Measurements from ENCODE around the gene CBLC.

CBLC gene, protein sequence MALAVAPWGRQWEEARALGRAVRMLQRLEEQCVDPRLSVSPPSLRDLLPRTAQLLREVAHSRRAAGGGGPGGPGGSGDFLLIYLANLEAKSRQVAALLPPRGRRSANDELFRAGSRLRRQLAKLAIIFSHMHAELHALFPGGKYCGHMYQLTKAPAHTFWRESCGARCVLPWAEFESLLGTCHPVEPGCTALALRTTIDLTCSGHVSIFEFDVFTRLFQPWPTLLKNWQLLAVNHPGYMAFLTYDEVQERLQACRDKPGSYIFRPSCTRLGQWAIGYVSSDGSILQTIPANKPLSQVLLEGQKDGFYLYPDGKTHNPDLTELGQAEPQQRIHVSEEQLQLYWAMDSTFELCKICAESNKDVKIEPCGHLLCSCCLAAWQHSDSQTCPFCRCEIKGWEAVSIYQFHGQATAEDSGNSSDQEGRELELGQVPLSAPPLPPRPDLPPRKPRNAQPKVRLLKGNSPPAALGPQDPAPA

DNA sequence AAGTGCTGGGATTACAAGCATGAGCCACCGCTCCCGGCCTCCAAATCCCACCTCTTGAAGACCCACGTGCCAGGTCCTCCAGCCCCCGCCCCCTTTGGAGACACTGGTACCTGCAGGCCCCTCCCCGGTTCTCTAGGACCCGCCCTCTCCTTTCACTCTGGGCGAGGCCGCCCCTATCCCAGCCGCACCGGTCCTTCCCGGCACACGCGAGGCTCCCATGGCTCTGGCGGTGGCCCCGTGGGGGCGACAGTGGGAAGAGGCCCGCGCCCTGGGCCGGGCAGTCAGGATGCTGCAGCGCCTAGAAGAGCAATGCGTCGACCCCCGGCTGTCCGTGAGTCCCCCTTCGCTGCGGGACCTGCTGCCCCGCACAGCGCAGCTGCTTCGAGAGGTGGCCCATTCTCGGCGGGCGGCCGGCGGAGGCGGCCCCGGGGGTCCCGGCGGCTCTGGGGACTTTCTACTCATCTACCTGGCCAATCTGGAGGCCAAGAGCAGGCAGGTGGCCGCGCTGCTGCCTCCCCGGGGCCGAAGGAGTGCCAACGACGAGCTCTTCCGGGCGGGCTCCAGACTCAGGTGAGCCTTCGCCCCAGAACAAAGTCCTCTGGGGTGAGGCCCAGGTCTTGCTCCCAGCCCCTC is at the start of gene CBLC:
Gene CBLC (plus strand): TSS at position 176 of the 633 bp plus-strand sequence. CDS start 42 bp downstream, at position 218.
- no peak for DNase-seq

DNA sequence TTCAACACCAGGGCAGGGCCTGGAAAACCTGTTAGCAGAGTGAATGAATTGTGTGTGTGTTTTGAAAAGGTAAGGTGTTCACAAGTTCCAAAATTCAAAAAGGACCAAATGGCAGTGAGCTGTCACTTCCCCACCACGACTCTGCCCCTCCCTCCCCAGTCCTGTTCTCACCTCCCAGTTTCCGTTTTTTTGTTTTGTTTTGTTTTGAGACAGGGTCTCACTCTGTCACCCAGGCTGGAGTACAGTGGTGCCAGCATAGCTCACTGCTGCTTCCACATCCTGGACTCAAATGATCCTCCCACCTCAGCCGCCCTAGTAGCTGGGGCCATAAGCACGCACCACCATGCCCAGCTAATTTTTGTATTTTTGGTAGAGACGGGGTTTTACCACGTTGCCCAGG is 49.5 kb upstream of the CBLC start:
- DNase-seq: no peak

DNA sequence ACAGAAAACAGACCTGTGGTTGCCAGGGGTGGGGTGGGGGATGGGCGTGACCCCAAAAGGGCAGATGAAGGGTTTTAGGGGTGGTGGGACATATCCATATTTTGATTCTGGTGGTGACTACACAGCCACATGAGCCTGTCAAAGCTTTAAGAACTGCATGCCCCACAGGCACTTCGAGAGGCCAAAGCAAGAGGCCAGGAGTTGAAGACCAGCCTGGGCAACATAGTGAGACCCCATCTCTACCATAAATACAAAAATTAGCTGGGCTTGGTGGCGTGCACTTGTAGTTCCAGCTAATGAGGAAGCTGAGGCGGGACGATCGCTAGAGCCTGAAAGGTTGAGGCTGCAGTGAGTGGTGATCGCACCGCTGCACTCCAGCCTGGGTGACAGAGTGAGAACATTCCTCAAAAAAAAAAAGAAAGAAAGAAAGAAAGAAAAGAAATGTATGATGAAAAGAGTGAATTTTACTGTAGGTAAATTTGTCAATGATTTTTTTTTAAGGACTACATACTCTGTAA is 48.1 kb upstream of the CBLC start:
- no peak for DNase-seq

DNA sequence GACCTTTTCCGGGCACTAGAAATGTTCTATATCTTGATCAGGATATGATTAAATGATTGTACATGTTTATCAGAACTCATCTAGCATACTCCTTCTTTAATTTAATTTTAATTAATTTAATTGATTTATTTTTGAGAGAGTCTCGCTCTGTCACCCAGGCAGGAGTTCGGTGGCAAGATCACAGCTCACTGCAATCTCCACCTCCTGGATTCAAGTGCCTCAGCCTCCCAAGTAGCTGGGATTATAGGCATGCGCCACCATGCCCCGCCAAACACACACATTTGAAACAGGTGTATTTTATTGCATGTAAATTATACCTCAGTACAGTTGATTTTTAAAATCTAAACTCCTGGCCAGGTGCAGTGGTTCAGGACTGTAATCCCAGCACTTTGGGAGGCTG is 46.6 kb upstream of the CBLC start:
- DNase-seq: no peak

DNA sequence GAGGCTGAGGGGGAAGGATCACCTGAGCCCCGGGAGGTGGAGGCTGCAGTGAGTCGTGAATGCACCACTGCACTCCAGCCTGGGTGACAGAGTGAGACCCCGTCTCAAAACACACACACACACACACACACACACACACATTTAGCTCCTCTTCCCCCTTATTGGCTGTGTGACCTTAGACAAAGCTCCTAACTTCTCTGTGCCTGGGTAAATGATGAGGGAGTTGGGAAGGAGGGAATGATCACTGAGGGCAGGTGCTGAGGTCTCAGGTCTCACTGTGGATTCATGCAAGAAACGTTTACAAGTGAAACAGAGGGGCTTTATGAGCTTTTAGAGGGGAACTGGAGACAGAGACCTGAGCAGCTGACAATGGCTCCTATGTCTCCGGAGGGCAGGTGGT is 46.1 kb upstream of the CBLC start:
- no peak for DNase-seq

DNA sequence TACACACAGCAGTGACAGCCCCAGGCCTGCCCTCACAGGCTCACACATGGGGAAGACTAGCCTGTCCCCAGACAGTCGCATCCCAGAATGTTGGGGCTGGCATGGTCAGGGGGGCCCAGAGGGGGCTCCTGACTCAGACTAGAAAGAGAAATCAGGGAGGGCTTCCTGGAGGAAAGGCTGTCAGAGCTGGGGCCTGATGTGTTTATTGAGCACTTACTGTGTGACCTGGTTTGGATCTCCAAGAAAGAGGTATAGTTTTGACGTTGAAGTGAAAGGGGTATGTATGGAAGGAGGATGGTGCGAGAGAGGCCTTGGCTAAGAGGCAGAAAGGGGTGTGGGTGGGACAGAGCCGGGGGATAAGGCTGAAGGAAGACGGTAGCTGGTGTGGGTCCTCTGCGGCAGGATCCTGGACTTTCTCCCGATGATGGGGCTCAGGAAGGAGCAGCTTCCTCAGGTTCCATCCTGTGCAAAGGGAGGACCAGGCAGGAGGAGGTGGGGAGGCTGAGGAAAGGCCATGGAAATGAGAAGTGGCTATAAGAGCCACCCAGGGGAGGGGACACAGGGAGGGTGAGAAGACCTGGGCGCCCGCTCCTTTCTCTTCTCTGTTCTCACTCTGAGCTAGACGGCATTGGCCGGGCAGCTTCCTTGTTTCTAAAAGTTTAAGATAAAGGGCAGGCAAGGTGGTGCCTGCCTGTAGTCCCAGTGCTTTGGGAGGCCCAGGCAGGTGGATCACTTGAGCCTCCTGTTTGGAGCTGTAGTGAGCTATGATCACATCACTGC is 45.3 kb upstream of the CBLC start:
- DNase-seq: no peak

DNA sequence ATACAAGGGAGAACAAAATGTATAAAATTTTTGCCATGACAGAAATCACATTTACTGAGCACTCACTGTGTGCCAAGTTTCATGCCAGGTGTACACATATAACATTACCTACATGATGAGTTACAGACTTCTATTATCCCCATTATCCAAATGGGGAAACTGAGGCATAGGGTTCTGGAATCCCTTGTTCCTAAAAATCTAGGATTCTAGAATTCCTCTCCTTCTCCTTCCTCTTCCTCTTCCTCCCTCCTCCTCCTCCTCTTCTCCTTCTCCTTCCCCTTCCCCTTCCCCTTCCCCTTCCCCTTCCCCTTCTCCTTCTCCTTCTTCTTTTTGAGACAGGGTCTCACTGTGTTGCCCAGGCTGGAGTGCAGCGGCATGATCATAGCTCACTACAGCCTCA is 43.3 kb upstream of the CBLC start:
- DNase-seq: no peak

DNA sequence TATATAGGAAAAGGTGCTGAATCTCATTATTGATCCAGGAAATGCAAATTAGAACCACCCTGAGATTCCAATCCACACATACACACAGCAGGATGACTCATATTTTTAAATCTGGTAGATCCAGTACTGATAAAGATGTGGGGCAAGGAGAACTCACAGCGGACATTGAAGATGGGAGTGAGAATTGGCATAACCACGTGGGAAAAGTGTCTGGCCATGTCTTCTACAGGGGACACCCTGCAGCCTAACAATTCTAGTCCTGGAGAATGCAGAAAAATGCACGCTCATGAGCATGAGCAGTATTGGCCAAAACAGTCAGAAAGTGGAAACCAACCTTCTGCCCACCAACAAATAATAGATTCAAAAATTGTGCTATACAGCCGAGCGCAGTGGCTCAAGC is 42.7 kb upstream of the CBLC start:
- no peak for DNase-seq

DNA sequence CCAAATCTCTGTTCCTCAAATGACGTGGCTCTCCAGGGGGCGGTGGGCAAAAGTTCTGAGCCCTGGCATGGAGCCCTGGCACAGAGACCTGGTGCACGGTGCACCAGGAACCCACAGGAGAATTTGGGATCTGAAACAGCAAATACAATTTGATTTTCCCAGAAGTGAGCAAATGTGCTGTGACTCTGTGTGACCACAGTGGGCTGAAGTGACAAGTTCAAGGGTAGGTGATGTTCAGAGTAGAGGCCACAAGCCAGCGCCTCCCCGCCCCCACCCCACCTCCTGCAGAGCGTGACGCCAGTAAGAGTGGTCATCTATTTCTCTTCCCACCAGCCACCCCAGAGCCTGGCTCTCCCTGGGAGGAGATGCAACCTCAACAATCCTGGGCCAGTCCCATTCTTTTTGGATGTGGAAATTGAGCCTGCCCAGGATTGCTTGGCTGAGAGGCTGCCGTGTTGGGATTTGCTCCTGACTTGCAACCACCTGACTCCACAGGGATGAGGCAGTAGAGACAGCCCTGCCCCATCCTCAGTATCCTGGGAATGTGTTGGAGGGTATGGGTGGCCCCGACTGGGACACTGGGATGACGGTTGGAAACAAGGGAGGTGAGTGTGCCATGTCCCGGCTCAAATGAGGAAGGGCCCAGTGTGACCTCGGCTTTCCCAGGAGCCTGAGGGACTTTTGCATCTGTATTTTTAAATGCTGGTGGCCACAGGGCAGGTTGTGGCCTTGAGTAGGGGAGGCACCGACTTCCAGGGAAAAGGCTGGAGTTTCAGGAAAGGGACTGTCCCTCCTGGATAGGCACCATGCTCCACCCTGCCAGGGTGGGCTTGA is 40.2 kb upstream of the CBLC start:
- no peak for DNase-seq

DNA sequence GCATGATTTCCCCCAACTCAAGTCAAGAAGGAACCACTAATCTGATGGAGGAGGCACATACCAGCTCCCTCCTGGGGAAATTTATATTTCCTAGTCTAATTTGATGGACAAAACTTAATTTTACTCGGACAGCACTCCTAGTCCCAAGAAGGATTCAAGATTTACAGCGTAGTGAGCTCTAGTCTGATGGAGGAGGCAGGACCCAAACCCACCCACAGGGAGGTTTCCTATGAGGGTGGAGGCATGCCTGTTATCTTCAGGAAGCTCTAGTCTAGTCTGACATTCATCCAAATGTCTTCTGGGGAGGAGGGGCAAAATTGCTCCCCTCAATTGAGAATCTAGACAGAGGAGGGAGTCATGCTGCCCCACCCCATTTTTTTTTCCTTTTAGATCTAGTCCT is 39.6 kb upstream of the CBLC start:
- no peak for DNase-seq

DNA sequence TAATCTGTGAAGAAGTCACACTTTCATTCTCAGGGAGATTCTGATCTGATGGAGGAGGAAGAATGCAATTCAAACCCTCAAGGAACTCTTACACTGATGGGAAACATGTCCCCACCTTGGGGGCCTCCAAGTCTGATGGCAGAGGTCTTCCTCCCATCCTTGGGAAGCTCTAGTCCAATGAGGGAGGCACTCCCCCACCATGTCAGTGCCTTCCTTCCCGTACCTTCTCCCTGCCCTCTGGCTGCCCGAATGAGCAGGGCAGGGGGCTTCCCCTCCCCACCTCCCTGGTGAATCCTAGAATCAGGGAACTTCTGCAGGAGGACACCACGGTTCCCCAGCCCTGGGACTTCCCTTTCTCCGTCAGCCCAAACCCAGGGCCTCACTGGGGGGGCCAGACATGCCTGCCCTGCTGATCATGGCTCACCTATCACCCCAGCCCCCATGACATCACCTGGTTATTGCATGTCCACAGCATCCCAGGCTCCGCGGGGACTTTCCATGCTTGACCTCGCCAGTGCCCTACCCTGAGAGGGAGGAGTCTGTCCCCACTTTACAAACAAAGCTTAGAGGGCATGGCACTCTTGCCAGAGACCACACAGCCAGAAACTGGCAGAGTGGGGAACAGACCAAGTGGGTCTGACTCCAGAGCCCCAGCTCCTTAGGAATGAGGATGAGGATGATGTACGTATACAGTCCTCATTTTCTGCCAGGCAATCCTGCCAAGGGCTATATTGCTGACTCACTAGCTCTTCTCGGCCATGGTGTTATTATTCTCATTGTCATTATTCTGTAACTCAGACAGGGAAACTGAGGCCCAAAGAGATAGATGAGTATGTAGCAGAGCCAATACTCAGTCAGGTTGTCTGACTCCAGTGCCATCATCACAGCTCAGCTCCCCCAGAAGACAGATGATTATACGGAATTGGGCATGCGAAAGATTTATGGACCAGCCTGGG is 38.8 kb upstream of the CBLC start:
- DNase-seq: no peak

DNA sequence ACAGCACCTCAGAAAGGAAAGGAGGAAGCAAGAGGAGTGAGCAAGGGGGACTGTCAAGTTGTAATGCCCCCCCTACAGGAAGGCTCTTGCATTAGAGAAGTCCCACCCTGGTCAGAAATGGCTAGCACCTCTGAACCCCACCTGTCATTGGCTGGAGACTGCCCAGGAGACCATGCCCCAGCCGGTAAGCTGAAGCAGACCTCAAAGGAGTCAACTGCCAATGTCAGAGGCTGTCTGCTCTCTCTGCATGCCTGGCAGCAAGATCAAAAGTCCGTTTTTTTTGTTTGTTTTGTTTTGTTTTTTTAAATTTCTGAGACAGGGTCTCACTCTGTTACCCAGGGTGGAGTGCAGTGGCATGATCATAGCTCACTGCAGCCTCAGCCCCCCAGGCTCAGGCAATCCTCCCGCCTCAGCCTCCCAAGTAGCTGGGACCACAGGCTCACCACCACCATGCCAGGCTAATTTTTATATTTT is 37.3 kb upstream of the CBLC start:
- no peak for DNase-seq

DNA sequence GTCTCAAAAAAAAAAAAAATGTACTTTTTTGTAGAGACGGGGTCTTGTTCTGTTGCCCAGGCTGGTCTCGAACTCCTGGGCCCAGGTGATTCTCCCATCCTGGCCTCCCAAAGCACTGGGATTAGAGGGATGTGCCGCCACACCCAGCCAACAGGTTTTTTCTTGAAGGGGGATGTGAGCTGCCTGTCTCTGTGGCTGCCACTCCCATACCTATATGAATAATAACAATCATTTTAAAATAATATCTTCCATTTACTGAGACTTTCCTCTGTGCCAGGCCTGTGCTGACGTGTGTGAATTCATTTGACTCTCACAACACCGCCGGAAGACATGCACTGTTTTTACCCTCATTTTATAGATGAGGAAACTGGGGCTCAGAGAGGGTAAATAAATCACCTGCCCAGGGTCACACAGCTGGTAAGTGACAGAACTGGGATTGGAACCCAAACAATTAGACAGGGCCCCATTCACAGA is 36.4 kb upstream of the CBLC start:
- DNase-seq: no peak

DNA sequence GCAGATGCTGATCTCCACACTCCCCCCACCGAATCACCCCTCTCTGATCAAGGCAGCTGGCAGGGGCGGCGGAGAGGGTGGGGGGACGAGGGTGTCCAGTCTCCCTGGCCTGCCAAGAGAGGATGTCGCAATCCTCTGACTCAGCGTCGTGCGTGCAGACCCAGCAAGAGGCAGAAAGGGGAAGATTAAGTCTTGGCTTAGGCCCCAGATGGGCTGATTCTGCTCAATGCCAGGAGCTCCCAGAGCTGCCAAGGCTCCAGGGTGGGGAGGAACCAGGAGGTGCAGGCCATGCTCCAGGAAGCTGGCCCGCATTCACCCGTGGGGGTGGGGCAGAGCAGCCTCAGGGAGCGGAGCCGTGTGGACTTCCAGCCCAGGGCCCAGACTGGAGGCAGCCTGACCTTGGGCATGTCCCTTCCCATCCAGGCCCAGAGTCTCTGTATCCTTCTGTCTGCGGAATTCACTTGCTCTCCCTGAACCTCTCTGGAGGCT is 35.8 kb upstream of the CBLC start:
- no peak for DNase-seq

DNA sequence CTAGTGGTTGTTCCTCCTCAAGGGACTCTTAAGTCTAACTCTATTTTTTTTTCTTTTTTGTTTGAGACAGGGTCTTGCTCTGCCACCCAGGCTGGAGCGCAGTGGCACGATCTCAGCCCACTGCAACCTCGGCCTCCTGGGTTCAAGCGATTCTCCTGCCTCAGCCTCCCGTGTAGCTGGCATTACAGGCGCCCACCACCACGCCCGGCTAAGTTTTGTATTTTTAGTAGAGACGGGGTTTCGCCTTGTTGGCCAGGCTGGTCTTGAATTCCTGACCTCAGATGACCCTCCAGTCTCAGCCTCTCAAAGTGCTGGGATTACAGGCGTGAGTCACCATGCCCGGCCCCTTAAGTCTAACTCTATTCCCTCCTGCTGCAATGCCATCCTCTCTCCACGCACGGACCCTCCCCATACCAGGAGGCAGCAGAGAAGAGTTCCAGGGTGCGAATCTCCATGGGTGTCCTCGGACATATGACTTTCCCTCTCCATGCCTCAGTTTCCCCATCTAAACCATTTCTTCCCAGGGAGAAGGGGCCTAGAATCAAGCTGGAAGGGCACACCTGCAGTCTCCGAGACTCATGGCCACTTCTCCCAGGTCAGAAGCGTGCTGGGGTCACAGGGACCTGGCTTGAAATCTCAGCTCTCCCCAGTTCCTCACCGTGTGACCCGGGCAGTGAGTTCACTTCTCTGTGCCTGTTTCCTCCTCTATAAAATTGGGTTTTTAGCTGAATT is 35.2 kb upstream of the CBLC start:
- no peak for DNase-seq

DNA sequence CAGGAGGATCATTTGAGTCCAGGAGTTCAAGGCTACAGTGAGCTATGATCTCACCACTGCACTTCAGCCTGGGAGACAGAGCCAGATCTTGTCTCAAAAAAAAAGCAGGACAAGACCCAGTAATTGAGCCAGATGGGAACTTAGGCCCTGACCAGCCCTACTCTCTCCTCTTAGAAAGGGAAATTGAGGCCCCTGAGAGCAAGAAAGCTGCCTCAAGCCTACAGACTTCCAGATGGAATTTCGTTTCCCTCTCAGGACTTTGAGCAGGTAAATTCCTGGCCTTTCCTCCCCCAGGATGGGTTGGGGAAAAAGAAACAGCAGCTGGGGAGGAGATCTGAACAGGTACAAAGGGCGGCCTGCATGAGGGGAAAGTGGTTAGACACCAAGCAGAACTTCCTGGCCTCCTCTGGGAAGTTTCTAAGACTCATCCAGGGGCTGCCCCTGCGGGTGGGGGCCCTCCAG is 32.8 kb upstream of the CBLC start:
- DNase-seq: no peak

DNA sequence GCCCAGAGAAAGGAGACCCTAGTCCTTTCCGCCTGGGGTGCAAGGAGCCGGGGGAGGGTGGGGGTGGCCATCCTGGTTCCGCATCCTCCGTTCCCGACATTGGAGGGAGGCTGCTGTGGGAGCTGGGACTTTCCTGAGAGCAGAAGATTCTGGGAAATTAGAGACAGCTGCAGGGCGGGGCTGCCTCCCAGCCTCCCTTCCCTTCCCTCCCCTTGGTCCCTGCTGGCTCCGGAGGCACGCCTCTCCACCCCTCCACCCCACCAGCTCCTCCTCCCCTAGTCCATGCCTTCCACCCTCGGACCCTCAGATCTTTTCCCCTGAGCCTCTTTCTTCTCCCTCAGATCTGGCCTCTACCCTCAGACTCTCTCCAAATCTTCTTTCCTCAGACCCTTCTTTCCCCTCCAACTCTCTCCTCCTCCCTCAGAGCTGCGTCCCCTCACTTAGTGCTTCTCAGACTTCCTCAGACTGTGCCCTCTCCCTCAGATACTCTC is 32.3 kb upstream of the CBLC start:
- no peak for DNase-seq

DNA sequence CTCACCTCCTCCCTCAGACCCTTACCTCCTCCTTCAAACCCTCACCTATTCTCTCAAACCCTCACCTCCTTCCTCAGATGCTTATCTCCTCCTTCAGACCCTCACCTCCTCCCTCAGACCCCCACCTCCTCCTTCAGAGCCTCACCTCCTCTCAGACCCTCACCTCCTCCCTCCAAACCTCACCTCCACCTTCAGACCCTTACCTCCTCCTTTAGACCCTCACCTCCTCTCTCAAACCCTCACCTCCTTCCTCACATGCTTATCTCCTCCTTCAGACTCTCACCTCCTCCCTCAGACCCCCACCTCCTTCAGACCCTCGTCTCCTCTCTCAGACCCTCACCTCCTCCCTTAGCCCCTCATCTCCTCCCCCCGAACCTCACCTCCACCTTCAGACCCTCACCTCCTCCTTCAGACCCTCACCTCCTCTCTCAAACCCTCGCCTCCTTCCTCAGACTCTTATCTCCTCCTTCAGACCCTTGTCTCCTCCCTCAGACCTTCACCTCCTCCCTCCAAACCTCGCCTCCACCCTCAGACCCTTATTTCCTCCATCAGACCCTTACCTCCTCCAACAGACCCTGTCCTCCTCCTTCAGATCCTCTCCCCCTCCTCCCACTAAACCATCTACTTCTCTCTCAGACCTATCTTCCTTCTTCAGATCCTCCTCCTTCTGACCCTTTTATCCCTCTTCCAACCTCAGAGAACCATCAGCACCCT is 31.6 kb upstream of the CBLC start:
- no peak for DNase-seq

DNA sequence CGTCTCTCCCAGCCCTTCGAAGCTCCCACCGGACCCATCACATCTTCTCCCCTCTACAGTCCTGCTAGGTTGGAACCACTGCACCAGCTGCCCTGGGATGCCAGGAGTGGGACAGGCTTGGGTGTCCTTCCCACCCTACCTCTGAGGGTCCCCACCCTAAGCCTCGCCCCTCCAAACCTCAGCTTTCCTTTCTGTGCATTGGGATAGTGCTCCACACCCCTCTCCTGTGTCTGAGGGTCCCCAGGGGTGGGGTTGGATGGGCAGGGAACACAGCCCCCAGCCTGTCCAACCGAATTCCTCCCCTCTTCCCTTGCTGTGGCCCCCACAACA is 31.1 kb upstream of the CBLC start:
- DNase-seq: no peak

All from activated CD4-positive, alpha-beta T cell treated with anti-CD3 and anti-CD28 coated beads for 1 hour (primary cell).